Superior temporal gyrus (tissue), 1 donor: ENCODE measurements around the gene CTXN2.

Experiments used
- DNase-seq: peaks from one replicate; pipeline ENCODE4 v3.0.0-alpha.2; 2016; ENCODE audit errors: extremely low spot score

CTXN2 gene

GRCh38 chr15:48222627-48223026 lies 31.2 kb downstream of the CTXN2 start:
- no peak for DNase-seq

DNA sequence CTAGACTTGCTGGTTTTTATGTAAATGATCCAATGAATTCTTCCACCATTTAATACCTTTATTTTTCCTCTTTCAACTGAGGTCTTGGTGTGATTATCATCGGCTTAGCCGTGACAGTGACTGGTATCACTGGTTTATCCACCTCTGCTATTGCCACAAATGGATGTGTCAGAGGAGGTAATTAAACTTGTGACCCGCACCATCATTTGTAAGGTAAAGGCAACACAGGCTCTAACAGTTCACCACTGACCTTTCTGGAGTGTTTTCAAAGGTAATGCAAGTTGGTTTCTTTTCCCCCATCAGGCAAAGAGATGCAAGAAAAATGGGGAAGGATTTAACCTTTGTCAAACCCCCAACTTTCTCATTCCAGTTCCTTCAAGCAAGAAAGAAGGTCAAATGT lies 34.3 kb downstream of the CTXN2 start:
- no peak for DNase-seq

DNA sequence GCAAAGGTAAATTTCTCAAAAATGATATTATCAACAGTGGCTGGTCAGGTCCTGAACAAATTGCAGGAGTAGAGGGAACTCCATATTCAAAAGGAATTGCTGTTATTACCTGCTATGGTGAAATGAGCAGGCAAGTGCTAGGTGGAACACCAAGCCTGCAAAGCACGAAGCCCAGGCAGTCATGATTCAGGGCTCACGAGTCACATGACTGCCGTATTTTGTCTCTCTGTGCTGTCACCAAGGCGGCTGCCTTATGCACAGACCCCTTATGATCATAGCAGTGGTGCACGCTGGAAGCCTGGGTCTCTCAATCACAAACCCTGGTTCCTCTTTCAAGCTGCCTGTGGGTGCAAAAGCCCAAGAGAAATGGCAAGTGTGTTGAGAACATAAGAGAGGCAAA lies 39.0 kb downstream of the CTXN2 start:
- DNase-seq = no peak

DNA sequence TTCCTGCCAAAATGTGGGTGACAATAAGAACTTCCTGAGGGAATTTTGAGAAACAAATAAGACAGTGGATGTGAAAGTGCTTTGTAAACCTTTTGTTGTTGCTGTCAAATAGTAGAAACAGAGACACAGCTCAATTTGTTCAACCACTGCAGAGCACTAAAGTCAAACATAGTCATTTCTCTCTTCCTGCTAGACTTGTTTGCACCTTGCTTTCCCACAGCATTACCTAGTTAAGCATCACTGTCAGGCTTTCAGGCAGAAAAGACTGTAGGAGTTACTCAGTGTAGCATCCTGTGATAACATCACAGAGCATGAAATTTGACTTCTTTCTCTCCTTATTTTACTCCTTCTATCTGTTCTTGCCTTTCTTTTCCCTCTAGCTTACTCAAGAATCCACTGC lies 41.8 kb downstream of the CTXN2 start:
- DNase-seq = no peak

DNA sequence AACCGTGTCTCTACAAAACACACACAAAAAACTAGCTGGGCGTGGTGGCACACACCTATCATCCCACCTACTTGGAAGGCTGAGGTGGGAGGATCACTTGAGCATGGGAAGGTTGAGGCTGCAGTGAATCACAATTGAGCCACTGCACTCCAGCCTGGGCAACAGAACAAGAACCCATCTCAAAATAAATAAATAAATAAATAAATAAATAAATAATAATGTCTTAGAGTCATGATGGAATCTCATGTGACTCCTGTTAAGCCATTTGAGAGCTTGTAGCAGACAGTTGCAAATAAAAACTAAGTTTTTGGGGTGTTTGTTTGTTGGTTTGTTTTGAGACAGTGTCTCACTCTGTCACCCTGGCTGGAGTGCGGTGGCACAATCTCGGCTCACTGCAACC lies 47.9 kb downstream of the CTXN2 start:
- DNase-seq = no peak

DNA sequence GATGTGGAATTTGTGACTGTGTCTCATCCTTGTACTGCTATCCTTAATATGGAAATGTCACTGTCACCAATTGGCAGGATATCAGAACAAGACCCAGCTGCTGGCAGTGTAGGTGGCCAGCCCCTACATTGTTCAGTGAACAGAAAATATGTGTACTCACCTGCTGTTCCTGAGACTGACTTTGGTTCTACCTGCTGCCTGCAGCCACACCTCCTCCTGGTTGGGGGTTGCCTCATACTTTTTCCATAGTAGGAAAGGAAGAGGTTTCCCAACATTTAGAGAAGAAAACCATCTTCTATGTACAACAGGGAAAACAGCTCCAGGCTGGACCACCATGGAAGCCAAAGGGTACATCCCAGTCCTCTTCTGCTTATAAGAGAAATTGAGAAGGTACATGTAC lies 50.5 kb downstream of the CTXN2 start:
- DNase-seq = no peak

- no peak for DNase-seq
Observed at GRCh38 chr15:48242535-48242934, 51.1 kb downstream of the CTXN2 start.

DNA sequence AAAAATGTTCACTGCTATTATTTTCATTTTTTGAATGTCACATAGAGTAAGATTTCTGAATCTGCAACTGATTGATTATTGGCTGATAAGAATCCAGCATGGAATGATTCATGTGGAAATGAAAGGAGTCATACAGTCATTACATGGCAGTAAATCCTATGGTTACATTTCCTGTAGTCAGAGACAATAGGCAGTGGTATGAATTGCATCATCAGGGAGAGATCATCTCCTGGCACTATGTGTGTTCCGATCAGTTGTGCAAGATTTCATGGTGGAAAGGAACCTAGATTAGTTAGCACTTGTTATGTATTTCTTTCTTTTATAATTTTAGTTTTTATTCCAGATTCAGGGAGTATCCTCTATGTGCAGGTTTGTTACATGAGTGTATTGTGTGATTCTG lies 53.5 kb downstream of the CTXN2 start:
- no peak for DNase-seq

DNA sequence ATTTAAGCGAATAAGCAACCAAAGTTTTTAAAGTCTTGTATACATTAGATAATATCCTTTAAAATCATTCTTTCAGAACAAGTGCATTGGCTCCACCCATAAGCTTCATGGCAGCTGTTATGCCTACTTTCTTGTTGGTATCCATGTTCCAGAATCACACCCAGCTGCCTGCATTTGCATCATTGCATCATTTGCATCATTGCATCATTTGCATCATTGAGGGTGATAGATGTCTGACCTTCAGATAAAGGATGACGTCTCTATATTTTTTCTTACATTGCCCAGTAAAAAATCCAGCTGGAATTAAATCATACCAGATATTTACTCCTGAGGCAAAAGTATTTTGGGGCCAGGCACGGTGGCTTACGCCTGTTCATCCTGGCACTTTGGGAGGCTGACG lies 56.9 kb downstream of the CTXN2 start:
- no peak for DNase-seq

- peak; percentile 79 for DNase-seq
Observed at GRCh38 chr15:48250640-48251076, 59.2 kb downstream of the CTXN2 start.

DNA sequence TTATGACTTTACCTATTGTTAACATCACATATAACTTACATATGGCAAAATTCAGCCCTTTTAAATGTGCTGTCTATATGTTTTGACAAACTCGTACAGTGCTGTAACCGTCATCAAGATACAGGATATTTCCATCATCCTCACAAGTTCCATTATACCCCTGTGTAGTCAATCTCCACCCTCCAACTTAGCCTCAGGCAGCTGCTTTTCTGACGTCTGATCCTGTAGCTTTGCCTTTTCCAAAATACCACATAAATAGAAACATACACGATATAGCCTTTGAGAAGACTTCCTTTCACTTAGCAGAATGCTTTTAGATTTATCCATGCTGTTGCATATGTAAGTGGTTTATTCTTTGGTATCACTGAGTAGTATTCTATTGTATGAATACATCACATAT lies 61.7 kb downstream of the CTXN2 start:
- DNase-seq = no peak
